ENCODE data around the gene TICAM2.
"Not testable (repeated sequence)": the region's sequence is repeated elsewhere in the genome, so short reads cannot be mapped to it uniquely, and the experiment has no call there.

The TICAM2 gene

GRCh38 chr5:115601701-115602590 lies at the start of gene TICAM2:
TICAM2 (minus strand) TSS chr5:115602479; CDS start chr5:115581256, 21,223 bp downstream.
- DNase-seq (ENCODE audit: low read depth) = peak; percentile 24

DNA sequence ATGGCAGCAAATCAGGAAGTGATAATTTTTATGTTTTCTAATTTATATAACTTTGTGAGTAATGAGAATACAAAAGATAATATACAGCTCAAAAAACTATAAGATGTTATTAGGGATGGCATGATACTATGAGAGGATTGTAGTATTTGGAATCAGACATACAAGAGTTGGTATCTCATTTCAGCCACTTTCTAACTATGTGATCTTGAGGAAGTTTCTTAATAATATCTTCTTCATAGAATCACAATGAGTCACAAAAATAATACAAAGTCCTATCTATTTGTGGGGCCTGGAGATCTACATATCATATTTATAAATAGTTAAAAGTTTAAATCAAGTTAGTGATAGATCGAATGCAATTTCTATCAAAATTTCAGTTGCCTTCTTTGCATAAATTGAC lies 47.3 kb upstream of the TICAM2 start:
- DNase-seq (ENCODE audit: low read depth) = no peak

- no peak for DNase-seq (ENCODE audit: low read depth)
Measured at GRCh38 chr5:115648056-115648455, 45.8 kb upstream of the TICAM2 start.

DNA sequence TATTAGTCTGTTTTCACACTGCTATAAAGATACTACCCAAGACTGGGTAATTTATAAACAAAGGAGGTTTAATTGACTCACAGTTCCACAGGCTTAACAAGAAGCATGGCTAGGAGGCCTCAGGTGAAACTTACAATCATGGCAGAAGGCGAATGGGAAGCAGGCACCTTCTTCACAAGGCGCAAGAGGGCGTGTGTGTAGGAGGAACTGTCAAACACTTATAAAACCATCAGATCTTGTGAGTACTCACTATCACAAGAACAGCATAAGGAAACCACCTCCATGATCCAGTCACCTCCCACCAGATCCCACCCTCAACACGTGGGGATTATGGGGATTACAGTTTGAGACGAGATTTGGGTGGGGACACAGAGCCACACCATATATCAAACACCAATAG lies 43.1 kb upstream of the TICAM2 start:
- not testable (repeated sequence) for DNase-seq (ENCODE audit: low read depth)

DNA sequence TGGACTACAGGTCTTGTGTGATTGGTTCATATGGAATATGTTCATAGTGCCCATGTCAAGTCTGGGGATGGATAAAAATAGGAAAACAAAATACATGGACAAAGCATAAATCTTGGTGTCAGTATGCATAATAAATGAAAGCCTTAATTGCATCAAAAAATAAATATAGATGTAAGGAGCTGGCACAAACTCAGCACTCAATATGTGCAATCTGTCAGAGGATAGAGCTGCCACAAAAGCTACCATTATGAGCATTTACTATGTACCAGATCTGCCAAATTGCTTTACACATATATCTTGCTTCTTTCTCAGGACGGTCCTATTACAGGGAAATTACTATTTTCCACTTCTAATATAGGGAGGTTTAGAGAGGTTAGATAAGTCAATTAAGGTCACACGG lies 41.8 kb upstream of the TICAM2 start:
- DNase-seq (ENCODE audit: low read depth) = no peak

- no peak for DNase-seq (ENCODE audit: low read depth)
Measured at GRCh38 chr5:115641948-115642347, 39.7 kb upstream of the TICAM2 start.

DNA sequence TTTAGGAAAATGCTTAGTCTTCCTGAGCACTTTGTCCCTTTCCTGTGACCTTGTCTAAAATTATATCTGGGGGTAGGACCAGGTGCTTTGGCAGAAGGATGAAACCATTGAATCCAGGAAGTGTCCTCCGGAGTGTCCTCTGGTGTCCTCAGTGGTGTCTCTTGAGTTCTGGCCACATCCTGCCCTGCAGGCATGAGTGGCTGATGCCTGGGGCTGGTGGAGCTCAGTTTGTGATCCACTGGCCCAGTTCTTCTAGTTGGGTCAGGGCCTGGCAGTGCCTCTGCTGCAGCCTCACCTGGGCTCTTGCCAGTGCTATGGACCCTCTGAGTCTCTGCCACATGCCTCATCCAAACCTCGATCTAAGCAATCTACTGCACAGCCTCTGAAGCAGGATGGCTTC lies 38.0 kb upstream of the TICAM2 start:
- no peak for DNase-seq (ENCODE audit: low read depth)

DNA sequence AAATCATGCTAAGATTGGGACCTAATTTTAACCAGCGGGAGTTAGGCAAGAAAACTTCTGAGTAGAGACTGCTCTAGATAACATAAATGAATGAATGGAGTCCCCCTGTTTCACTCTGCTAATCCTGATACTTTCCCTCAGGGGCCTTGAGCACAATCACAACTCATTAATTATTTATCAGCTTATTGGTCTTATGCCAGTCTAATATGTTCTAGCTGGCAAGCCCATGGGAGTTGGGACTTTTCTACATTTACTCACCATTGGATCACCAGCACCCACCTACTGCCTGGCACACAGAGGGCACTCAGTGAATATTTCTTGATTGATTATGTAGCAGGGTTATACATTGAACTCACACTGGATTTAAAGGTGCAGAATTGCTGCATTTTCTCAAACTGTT lies 37.1 kb upstream of the TICAM2 start:
- DNase-seq (ENCODE audit: low read depth) = no peak

GRCh38 chr5:115637507-115637906 lies 35.2 kb upstream of the TICAM2 start:
- no peak for DNase-seq (ENCODE audit: low read depth)

GRCh38 chr5:115636008-115636407 lies 33.7 kb upstream of the TICAM2 start:
- no peak for DNase-seq (ENCODE audit: low read depth)

DNA sequence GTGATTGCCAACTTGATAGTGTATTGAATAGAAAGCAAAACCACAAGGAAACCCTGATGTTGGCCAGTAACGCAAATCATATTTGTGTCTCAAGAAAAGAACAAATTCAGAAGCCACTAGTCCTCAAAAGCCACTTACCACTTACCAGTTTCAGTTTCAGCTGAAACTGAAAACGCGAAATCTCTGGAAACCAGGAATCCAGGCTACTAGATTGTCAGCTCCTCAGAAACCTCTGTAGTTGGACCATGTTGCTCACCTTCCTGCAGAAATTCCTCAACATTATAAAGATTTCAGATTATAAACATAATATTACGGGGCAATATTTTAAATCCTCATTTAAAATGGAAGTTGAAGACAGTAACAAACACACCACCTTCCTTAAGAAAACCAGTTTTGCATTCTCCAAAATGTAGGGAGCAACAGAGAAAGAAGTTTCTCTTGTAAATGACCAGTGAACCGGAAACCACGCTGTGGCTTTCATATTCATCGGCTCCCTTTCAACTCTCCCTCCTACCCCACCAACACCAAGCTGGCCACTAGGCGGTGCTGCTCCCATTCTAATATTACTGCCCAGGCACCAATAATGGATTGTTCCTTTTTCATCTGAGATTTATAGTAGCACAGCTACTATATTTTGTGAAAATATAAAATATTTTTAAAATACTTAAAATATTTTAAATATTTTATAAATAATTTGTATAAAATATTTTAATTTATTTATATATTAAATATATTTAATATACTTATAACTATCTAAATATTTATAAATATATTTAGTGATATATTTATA lies 32.3 kb upstream of the TICAM2 start:
- peak; percentile 78 for DNase-seq (ENCODE audit: low read depth)

DNA sequence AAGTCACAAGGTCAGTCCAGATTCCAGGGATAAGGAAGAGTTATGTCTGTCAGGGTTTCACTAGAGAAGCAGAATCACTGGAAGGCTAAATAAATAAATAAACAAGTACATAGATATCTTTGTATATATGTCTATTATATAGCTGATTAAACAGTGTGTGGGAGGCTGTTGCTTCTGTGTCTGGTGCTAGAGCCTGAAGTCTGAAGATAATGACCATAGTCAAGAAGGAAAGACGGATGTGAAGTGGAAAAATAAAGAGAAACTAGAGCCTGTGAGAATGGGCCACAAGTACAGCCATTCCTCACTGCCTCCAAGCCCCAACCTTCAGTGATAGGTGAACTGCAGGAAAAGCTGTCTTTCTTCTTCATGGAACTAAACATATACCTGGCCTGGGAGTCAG lies 27.6 kb upstream of the TICAM2 start:
- DNase-seq (ENCODE audit: low read depth) = no peak

DNA sequence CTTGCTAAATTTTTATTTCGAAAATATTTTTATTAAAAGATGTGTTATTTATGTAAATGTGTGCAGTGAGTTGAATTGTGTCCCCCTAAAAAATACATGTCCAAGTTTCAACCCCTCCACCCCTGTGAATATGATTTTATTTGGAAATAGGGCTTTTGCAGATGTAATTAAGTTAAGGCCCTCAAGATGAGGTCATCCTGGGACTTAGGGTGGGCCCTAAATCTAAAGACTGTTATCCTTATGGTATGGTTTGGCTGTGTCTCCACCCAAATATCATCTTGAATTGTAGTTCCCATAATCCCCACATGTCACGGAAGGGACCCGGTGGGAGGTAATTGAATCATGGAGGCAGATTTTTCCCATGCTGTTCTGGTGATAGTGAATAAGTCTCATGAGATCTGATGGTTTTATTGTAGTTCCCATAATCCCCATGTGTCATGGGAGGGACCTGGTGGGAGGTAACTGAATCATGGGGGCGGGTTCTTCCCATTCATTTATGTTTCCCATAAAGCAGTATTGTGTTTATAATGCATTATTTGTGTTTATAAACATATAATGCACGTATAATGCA lies 25.1 kb upstream of the TICAM2 start:
- no peak for DNase-seq (ENCODE audit: low read depth)

- peak; percentile 7 for DNase-seq (ENCODE audit: low read depth)
Measured at GRCh38 chr5:115626445-115626823, 24.2 kb upstream of the TICAM2 start.

GRCh38 chr5:115625579-115626444 lies 23.5 kb upstream of the TICAM2 start, which contains the start of gene TMED7:
TMED7 (minus strand) TSS chr5:115626036; CDS start chr5:115625792, 244 bp downstream.
- DNase-seq (ENCODE audit: low read depth) = peak; percentile 100

GRCh38 chr5:115624994-115625393 lies 22.7 kb upstream of the TICAM2 start:
- DNase-seq (ENCODE audit: low read depth) = no peak

DNA sequence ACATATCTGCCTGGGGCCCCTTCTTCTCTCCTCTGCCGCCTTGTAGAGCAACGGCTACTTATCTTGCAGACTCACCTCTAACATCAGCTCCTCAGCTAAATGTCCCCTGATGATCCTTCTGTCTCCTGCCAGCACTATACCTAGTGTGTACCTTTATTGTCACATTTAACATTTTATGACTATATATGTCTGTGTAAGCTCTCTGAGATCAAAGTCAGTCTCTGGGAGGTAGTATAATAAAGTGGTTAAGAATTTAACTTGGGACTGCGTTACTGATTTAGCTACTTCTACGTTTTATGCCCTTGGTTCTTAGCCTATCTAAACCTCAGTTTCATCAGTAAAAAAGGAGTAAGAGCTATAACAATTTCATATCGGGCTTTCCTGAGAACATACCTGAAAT lies 21.4 kb upstream of the TICAM2 start:
- no peak for DNase-seq (ENCODE audit: low read depth)

DNA sequence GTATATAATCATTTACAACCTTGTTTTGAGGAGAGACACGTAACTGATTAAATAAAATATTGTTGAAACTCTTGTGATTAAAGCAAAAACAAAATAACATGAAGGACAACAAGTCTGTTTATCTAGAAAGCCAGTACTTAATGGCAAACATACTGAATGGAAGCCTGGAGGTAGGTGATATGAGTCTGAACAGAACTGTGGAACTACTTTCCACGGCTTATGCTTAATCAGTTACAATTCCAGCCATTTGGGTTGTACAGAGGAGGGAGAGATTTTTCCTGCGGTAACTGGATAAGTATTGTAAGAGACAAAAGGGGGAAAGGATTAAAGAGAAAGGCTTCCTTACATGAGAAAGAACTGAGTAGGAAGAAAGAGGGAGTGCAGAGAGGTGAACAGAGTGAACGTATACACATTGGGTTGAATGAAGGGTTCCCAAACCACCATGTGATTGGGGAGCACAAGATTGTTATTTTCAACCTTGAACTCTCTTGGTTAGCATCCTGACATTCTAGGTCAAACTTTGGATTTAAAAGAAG lies 19.2 kb upstream of the TICAM2 start:
- no peak for DNase-seq (ENCODE audit: low read depth)

GRCh38 chr5:115616892-115617291 lies 14.6 kb upstream of the TICAM2 start:
- DNase-seq (ENCODE audit: low read depth) = no peak

DNA sequence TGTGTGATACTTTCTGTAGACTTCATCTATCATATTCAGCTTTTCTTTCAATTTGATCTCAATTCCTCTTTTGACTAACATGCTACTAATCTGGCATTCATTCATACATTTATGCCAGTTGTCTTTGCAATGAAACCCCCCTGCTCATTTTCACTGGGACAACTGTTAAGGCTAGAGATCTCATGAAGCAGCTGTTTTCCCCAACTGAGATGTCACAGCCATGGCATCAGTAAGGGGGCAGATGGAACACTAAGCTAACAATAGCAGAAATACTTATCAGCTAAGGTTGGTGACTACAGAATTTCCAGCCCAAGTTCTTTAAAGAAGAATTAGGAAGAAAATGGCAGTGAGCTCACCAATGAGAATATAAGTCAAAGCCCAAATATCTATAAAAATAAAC lies 14.2 kb upstream of the TICAM2 start:
- no peak for DNase-seq (ENCODE audit: low read depth)

- no peak for DNase-seq (ENCODE audit: low read depth)
Measured at GRCh38 chr5:115611873-115612272, 9.6 kb upstream of the TICAM2 start.

GRCh38 chr5:115607935-115608334 lies 5.7 kb upstream of the TICAM2 start:
- DNase-seq (ENCODE audit: low read depth) = no peak
